DOHH2 (cell line): ENCODE measurements around the gene AXIN2.
A peak's percentile ranks its signal among the peaks of the same experiment; 100 is the strongest.

ENCODE experiments used
- H3F3A ChIP-seq: fragments of 200-600 bp; sonication (generic), shearing (Covaris generic); 2 replicates; pipeline ENCODE4 v1.6.0; 2016; ENCODE audit warnings: antibody characterized with exemption, mild to moderate bottlenecking; ENCODE audit not compliant: control insufficient read depth, insufficient read depth
- H3K27ac ChIP-seq: fragments of 200-600 bp; sonication (generic); 2 replicates; pipeline ENCODE4 v1.5.1; 2014; ENCODE audit warnings: low read depth, mild to moderate bottlenecking, low read length, moderate library complexity
- H3K27me3 ChIP-seq: fragments of 200-600 bp; sonication (generic); 2 replicates; pipeline ENCODE4 v1.6.1; 2014; ENCODE audit warnings: mild to moderate bottlenecking, low read length, mixed read lengths; ENCODE audit not compliant: control insufficient read depth
- H3K36me3 ChIP-seq: fragments of 200-600 bp; sonication (generic); 2 replicates; pipeline ENCODE4 v1.6.1; 2014; ENCODE audit warnings: mild to moderate bottlenecking, low read length, moderate library complexity, mixed read lengths; ENCODE audit not compliant: control insufficient read depth
- H3K4me1 ChIP-seq: fragments of 200-600 bp; sonication (generic); 2 replicates; pipeline ENCODE4 v1.6.1; 2014; ENCODE audit warnings: mild to moderate bottlenecking, low read length, mixed read lengths; ENCODE audit not compliant: control insufficient read depth
- H3K4me2 ChIP-seq: fragments of 200-600 bp; sonication (generic); 2 replicates; pipeline ENCODE4 v1.6.0; 2014; ENCODE audit warnings: mild to moderate bottlenecking, low read length, moderate library complexity
- H3K4me3 ChIP-seq: fragments of 200-600 bp; sonication (generic); 2 replicates; pipeline ENCODE4 v1.5.1; 2014; ENCODE audit warnings: mild to moderate bottlenecking, low read length, mixed read lengths
- H3K79me2 ChIP-seq: fragments of 200-600 bp; sonication (generic); 2 replicates; pipeline ENCODE4 v1.6.1; 2014; ENCODE audit warnings: mild to moderate bottlenecking, low read length, mixed read lengths; ENCODE audit not compliant: control insufficient read depth
- H3K9me2 ChIP-seq: fragments of 200-600 bp; sonication (generic); replicated peaks from 2 replicates; pipeline ENCODE4 v1.6.1; 2014; ENCODE audit warnings: mild to moderate bottlenecking, low read length, mixed read lengths; ENCODE audit not compliant: control insufficient read depth
- H3K9me3 ChIP-seq: fragments of 200-600 bp; sonication (generic); 2 replicates; pipeline ENCODE4 v1.6.1; 2014; ENCODE audit warnings: antibody characterized with exemption, low read length, mixed read lengths; ENCODE audit not compliant: control insufficient read depth, insufficient read depth
- H4K20me1 ChIP-seq: fragments of 200-600 bp; sonication (generic); 2 replicates; pipeline ENCODE4 v1.6.0; 2014; ENCODE audit warnings: low read depth, mild to moderate bottlenecking, antibody characterized with exemption, low read length, moderate library complexity; ENCODE audit not compliant: control insufficient read depth, insufficient read depth
- CTCF ChIP-seq: fragments of 200-600 bp; sonication (generic); IDR thresholded peaks from one replicate; pipeline ENCODE4 v1.5.1; 2014; ENCODE audit warnings: antibody characterized with exemption, mild to moderate bottlenecking, low read depth, low read length; ENCODE audit not compliant: poor library complexity, severe bottlenecking
- EZH2phosphoT487 ChIP-seq: fragments of 200-600 bp; sonication (generic); IDR thresholded peaks from 2 replicates; pipeline ENCODE4 v1.6.1; 2017; ENCODE audit warnings: borderline replicate concordance, mild to moderate bottlenecking, antibody characterized with exemption, low read length, moderate library complexity, mixed read lengths

Gene AXIN2

GRCh38 chr17:65560628-65561451 lies 608 bp downstream of the AXIN2 start:
- peak overlapping the region; percentile 75 for H3K4me3 ChIP-seq
- peaks cover 31% of the 10 kb centered on the region for H3K27me3 ChIP-seq
- H3F3A ChIP-seq: no peaks in the 10 kb centered on the region
- no peaks in the 10 kb centered on the region for H3K36me3 ChIP-seq
- H3K4me2 ChIP-seq: peak overlapping the region; percentile 85
- H3K27ac ChIP-seq: 0 out of 2 replicates have a peak overlapping the region, but pooled peaks have one; percentile 20
- no peak for TF ChIP-seq EZH2phosphoT487
- no peak for TF ChIP-seq CTCF
- peaks cover 23% of the 10 kb centered on the region for H3K4me1 ChIP-seq
- no peaks in the 10 kb centered on the region for H3K79me2 ChIP-seq
- H4K20me1 ChIP-seq: peaks cover 4% of the 10 kb centered on the region; the same call in 1 of the 2 replicates
- no peaks in the 10 kb centered on the region for H3K9me3 ChIP-seq
- no peaks in the 10 kb centered on the region for H3K9me2 ChIP-seq

GRCh38 chr17:65559804-65560627 lies 1.4 kb downstream of the AXIN2 start:
- peaks cover 4% of the 10 kb centered on the region; the same call in 1 of the 2 replicates for H4K20me1 ChIP-seq
- H3K27me3 ChIP-seq: peaks cover 26% of the 10 kb centered on the region
- H3K36me3 ChIP-seq: no peaks in the 10 kb centered on the region
- H3K27ac ChIP-seq: no peak overlapping the region
- H3K4me3 ChIP-seq: peak overlapping the region; percentile 75
- H3K9me3 ChIP-seq: no peaks in the 10 kb centered on the region
- H3K9me2 ChIP-seq: no peaks in the 10 kb centered on the region
- TF ChIP-seq CTCF (no peak), EZH2phosphoT487 (peak; percentile 74; the same call in 1 of the 2 replicates)
- H3K79me2 ChIP-seq: no peaks in the 10 kb centered on the region
- H3F3A ChIP-seq: no peaks in the 10 kb centered on the region
- H3K4me2 ChIP-seq: peak overlapping the region; percentile 85
- peaks cover 23% of the 10 kb centered on the region for H3K4me1 ChIP-seq

GRCh38 chr17:65559461-65559803 lies 2.0 kb downstream of the AXIN2 start:
- Histone ChIP-seq H3K9me3 (no peaks in the 10 kb centered on the region), H3K9me2 (no peaks in the 10 kb centered on the region), H3K27ac (no peak overlapping the region), H3K4me3 (peak overlapping the region; percentile 75), H3F3A (no peaks in the 10 kb centered on the region), H3K27me3 (peaks cover 24% of the 10 kb centered on the region), H3K4me2 (peak overlapping the region; percentile 85), H4K20me1 (peaks cover 4% of the 10 kb centered on the region; the same call in 1 of the 2 replicates), H3K36me3 (no peaks in the 10 kb centered on the region), H3K79me2 (no peaks in the 10 kb centered on the region), H3K4me1 (peaks cover 23% of the 10 kb centered on the region)
- TF ChIP-seq EZH2phosphoT487 (no peak), CTCF (no peak)
